ENCODE measurements around the gene OLFML2A. TPM values are rescaled to one million over a fixed set of nuclear protein-coding genes. Genes with fewer than 3 reads are reported as not detected.

The OLFML2A gene
- total and polyA plus RNA-seq, 2 of the 13 experiments (the other 11 are each of a cell fraction or from before 2014, with no cell fraction given), result 0.01 to 0.02 TPM

GRCh38 chr9:124771021-124771866 is 5.7 kb upstream of the OLFML2A start, which contains the start of gene NR6A1 (continued):
- TF ChIP-seq NFAT5 (CRISPR knock-in tag; IDR thresholded peaks at IDR 0.05), result 0 out of 2 replicates have a peak, but pooled peaks have one; percentile 57
- no peak for TF ChIP-seq ZBTB39 (CRISPR knock-in tag; IDR thresholded peaks at IDR 0.05)
- TF ChIP-seq NFIC (IDR thresholded peaks at IDR 0.05; ENCODE audit: low read length), result peak; percentile 55; the same call in 1 of the 2 replicates
- no peak for TF ChIP-seq FOXA1 (IDR thresholded peaks at IDR 0.05)
- TF ChIP-seq FOXA1 (CRISPR knock-in tag; IDR thresholded peaks at IDR 0.05), result no peak
- no peak for TF ChIP-seq CHCHD3 (CRISPR knock-in tag; IDR thresholded peaks at IDR 0.05)
- no peak for TF ChIP-seq ZNF839 (CRISPR knock-in tag; IDR thresholded peaks at IDR 0.05; ENCODE audit: borderline replicate concordance)
- TF ChIP-seq ZNF7 (CRISPR knock-in tag; IDR thresholded peaks at IDR 0.05), result no peak
- no peak for TF ChIP-seq CEBPB (IDR thresholded peaks at IDR 0.05; ENCODE audit: borderline replicate concordance, low read depth, low read length)
- no peak for TF ChIP-seq ZNF350 (CRISPR knock-in tag; IDR thresholded peaks at IDR 0.05; ENCODE audit: borderline replicate concordance, low read depth)
- no peak for TF ChIP-seq CEBPZ (IDR thresholded peaks at IDR 0.05; ENCODE audit: low read length)
- TF ChIP-seq AKAP8 (CRISPR knock-in tag; IDR thresholded peaks at IDR 0.05), result no peak
- TF ChIP-seq ETS1 (CRISPR knock-in tag; IDR thresholded peaks at IDR 0.05), result 0 out of 2 replicates have a peak, but pooled peaks have one; percentile 29
- TF ChIP-seq ATF2 (CRISPR knock-in tag; IDR thresholded peaks at IDR 0.05), result peak; percentile 77; the same call in 1 of the 2 replicates
- TF ChIP-seq ZNF678 (CRISPR knock-in tag; IDR thresholded peaks at IDR 0.05), result no peak

Data from HepG2 (cell line).